ENCODE results near the gene TPM2.

Gene TPM2

GRCh38 chr9:35717132-35717870 is 27.6 kb upstream of the TPM2 start:
- no peak for DNase-seq

GRCh38 chr9:35716230-35716629 is 26.5 kb upstream of the TPM2 start:
- no peak for DNase-seq

- DNase-seq: no peak
Measured at GRCh38 chr9:35714579-35715252, 25.0 kb upstream of the TPM2 start.

- DNase-seq: no peak
Measured at GRCh38 chr9:35714123-35714522, 24.4 kb upstream of the TPM2 start.

- DNase-seq: no peak
Measured at GRCh38 chr9:35713578-35713977, 23.9 kb upstream of the TPM2 start.

GRCh38 chr9:35712762-35713400 is 23.2 kb upstream of the TPM2 start:
- DNase-seq: no peak

GRCh38 chr9:35711501-35712428 is 22.0 kb upstream of the TPM2 start:
- DNase-seq: no peak

GRCh38 chr9:35710818-35711500 is 21.2 kb upstream of the TPM2 start:
- no peak for DNase-seq

GRCh38 chr9:35708146-35708545 is 18.4 kb upstream of the TPM2 start:
- no peak for DNase-seq

- no peak for DNase-seq
Measured at GRCh38 chr9:35706951-35707350, 17.2 kb upstream of the TPM2 start.

GRCh38 chr9:35705836-35706430 is 16.2 kb upstream of the TPM2 start:
- no peak for DNase-seq

- DNase-seq: no peak
Measured at GRCh38 chr9:35705372-35705771, 15.6 kb upstream of the TPM2 start.

GRCh38 chr9:35703906-35704672 is 14.4 kb upstream of the TPM2 start:
- no peak for DNase-seq

- DNase-seq: no peak
Measured at GRCh38 chr9:35702696-35703095, 13.0 kb upstream of the TPM2 start.

- no peak for DNase-seq
Measured at GRCh38 chr9:35700942-35701341, 11.2 kb upstream of the TPM2 start.

- DNase-seq: no peak
Measured at GRCh38 chr9:35700031-35700430, 10.3 kb upstream of the TPM2 start.

- no peak for DNase-seq
Measured at GRCh38 chr9:35698231-35698630, 8.5 kb upstream of the TPM2 start.

- DNase-seq: no peak
Measured at GRCh38 chr9:35697486-35697885, 7.8 kb upstream of the TPM2 start.

GRCh38 chr9:35696520-35697215 is 6.9 kb upstream of the TPM2 start:
- DNase-seq: peak; percentile 32

GRCh38 chr9:35695943-35696401 is 6.2 kb upstream of the TPM2 start:
- DNase-seq: no peak
